Ishikawa (cell line): Measurements from ENCODE around the gene N4BP2L2.

Experiments
- CEBPB ChIP-seq: IDR thresholded peaks from 2 replicates; pipeline ENCODE4 v1.6.1; 2012
- CREB1 ChIP-seq: IDR thresholded peaks from 2 replicates; pipeline ENCODE4 v1.6.1; 2012; ENCODE audit warnings: low read depth
- EGR1 ChIP-seq: IDR thresholded peaks from 2 replicates; pipeline ENCODE4 v1.6.1; 2012
- EP300 ChIP-seq: IDR thresholded peaks from 2 replicates; pipeline ENCODE4 v1.6.1; 2012; ENCODE audit warnings: borderline replicate concordance
- FOXM1 ChIP-seq: IDR thresholded peaks from 2 replicates; pipeline ENCODE4 v1.6.1; 2012; ENCODE audit warnings: low read depth, borderline replicate concordance
- MAX ChIP-seq: IDR thresholded peaks from 2 replicates; pipeline ENCODE4 v1.6.1; 2012
- NFIC ChIP-seq: IDR thresholded peaks from 2 replicates; pipeline ENCODE4 v1.6.1; 2012
- RAD21 ChIP-seq: IDR thresholded peaks from 2 replicates; pipeline ENCODE4 v1.6.1; 2012; ENCODE audit warnings: low read depth
- REST ChIP-seq: IDR thresholded peaks from 2 replicates; pipeline ENCODE4 v1.6.1; 2012; ENCODE audit warnings: low read depth, mild to moderate bottlenecking
- TAF1 ChIP-seq: IDR thresholded peaks from 2 replicates; pipeline ENCODE4 v1.6.1; 2012; ENCODE audit warnings: low read depth, mild to moderate bottlenecking
- TCF12 ChIP-seq: IDR thresholded peaks from 2 replicates; pipeline ENCODE4 v1.6.1; 2012; ENCODE audit warnings: low read depth
- TEAD4 ChIP-seq: IDR thresholded peaks from 2 replicates; pipeline ENCODE4 v1.6.1; 2012
- USF1 ChIP-seq: IDR thresholded peaks from 2 replicates; pipeline ENCODE4 v1.6.1; 2012
- YY1 ChIP-seq: IDR thresholded peaks from 2 replicates; pipeline ENCODE4 v1.6.1; 2012; ENCODE audit warnings: low read depth
- ZBTB7A ChIP-seq: IDR thresholded peaks from 2 replicates; pipeline ENCODE4 v1.6.1; 2012; ENCODE audit warnings: low read depth

N4BP2L2 gene

GRCh38 chr13:32390484-32390883 lies 148.1 kb downstream of the N4BP2L2 start:
- TF ChIP-seq ZBTB7A (no peak), REST (no peak), USF1 (no peak), EP300 (no peak), FOXM1 (no peak), CEBPB (no peak), TCF12 (no peak), MAX (no peak), RAD21 (no peak)

GRCh38 chr13:32390048-32390447 lies 148.5 kb downstream of the N4BP2L2 start:
- TF ChIP-seq CEBPB (no peak), TAF1 (no peak), EGR1 (no peak), EP300 (no peak), TCF12 (no peak), NFIC (no peak)

- no peak for TF ChIP-seq TEAD4
- no peak for TF ChIP-seq USF1
- TF ChIP-seq ZBTB7A: no peak
- no peak for TF ChIP-seq RAD21
- no peak for TF ChIP-seq CEBPB
- no peak for TF ChIP-seq TCF12
- no peak for TF ChIP-seq YY1
- no peak for TF ChIP-seq EGR1
- no peak for TF ChIP-seq MAX
- no peak for TF ChIP-seq EP300
- TF ChIP-seq REST: no peak
- TF ChIP-seq NFIC: no peak
- no peak for TF ChIP-seq CREB1
- no peak for TF ChIP-seq TAF1
- no peak for TF ChIP-seq FOXM1
Measured at GRCh38 chr13:32385410-32385809, 153.2 kb downstream of the N4BP2L2 start.

GRCh38 chr13:32384702-32385101 lies 153.9 kb downstream of the N4BP2L2 start:
- TF ChIP-seq TAF1 (no peak), ZBTB7A (no peak), REST (no peak), MAX (no peak), FOXM1 (no peak), EGR1 (no peak)

GRCh38 chr13:32383836-32384618 lies 154.6 kb downstream of the N4BP2L2 start:
- TF ChIP-seq CREB1 (no peak), TEAD4 (no peak), YY1 (no peak), TAF1 (no peak), REST (no peak), ZBTB7A (no peak), USF1 (no peak), EP300 (no peak), TCF12 (no peak), RAD21 (no peak), FOXM1 (no peak), EGR1 (no peak), CEBPB (no peak), MAX (no peak), NFIC (no peak)
